Measurements from ENCODE around the gene COL4A3. TPM values are rescaled to one million over a fixed set of nuclear protein-coding genes. Genes with fewer than 3 reads are reported as not detected.

Gene COL4A3
- total RNA-seq, 1 donor from 2014 or later: under 0.01 TPM

DNA sequence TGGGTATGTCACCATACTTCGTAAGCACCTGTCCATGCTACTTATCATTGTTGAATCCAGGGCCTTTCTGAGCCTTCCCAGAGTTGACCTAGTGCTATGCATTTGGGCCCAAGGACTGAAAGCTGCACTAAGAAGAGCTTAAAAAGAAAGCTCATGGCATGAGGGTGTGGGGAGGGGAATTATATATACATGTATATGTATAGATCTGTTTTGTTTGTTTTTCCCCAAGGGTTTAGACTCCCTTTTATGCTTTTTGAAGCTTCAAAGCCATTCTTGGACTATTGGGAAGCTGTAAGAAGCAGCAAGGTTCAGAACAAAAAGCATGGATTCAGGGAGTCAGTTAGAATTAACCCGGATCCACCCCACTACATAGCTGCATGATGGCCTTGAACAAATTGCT lies 183.9 kb downstream of the COL4A3 start:
- DNase-seq: no peak

DNA sequence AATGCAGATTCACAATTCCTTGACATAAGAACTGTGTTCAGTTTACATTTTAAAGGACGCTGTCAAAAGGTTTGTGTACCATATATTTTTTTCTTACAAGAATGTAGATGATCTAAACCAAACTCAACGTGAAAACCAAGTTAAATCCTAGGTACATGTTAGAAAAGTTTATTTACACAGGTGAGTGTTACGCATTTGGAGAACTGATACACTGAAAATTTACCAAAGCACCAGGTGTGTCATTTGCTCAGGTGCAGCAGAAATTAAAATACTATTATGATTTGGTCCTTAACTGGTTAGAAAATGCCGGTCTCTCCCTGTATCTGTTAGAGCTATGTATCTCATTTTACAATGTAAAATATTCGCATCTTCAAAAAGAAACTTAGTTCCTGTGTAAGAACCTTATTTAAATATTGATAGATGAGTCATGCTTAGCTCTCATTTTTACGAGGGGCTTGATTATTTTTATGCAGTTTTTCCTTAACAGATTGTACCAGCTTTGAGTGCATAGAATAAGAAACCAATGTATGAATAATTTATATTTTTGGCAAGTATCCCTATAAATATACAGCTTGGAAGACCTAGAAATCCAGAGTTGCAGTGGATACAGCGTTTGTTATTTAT lies 185.7 kb downstream of the COL4A3 start:
- no peak for DNase-seq

DNA sequence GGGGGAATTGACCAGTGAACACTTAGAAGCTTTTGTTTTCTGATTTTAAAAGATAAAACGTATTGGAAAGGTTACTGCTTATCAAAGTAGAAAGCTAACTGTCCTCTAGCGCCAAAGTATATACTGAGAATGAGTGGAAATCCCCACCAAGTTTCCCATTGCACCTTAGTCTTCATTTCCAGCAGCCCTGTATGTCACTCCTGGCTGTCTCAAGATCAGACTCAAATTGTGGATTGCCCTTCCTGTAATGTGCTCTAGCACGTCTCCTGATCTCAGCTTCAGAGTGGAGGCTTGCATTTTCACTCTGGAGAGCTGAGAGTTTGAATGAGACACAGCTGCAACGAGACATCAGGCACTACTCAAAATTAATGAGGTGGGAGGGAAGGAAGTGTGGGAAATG lies 187.2 kb downstream of the COL4A3 start:
- no peak for DNase-seq

DNA sequence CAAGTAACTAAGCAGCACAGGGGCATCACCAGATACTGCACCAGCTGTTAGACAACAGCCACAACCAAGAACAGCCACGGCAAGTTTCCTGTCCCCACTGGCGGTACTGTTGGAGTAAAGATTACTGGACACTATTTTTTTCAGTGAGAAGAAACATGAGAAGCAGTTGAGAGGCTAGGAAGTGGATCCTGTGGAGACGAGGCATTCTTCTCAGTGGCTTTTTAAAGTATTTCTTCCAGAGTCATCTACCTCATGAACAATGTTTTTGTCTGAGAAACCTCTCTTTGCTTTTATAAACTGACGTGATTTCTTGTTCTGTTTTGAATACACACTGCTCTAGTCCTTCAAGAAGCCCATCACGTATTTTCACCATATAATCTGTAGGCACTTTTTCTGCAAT lies 195.9 kb downstream of the COL4A3 start:
- no peak for DNase-seq

DNA sequence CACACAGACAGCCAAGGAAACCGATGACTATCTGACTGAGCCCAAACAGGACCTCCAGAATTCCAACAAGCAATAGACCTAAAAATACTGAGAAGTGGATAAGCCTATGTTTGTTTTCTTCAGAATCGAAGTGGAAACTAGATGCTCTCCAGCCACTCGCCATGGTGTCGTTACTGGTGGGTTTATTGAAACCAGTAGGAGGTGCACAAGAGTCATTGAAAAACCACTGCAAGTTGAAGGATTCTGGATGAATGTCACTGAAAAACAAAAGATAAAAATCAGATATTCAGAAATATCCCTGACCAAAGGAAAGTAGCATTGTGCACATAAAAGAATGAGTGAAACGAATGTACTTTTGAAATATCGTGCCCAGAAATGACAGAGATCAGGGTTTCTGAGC lies 199.3 kb downstream of the COL4A3 start:
- DNase-seq: no peak

Other genes starting within 250 kb of the COL4A3 start
- 0.05 and 0.17 TPM in 2 replicates for gene COL4A4, start 419 bp upstream of the COL4A3 start, total RNA-seq
- 54.8 and 64.2 TPM in 2 replicates for gene MFF, start 160.6 kb downstream of the COL4A3 start, total RNA-seq
- gene TM4SF20, start 214.7 kb downstream of the COL4A3 start, total RNA-seq: not detected in 2 replicates
- gene SCYGR1, start 223.3 kb downstream of the COL4A3 start, total RNA-seq: not detected in 2 replicates